HG02642 (cell line): ENCODE measurements around the gene NPAS2.

ENCODE experiments used
- ATAC-seq: cut with Tn5 transposase; IDR thresholded peaks from one replicate; pipeline ENCODE4 v1.9.1; 2021; ENCODE audit warnings: mild to moderate bottlenecking; ENCODE audit not compliant: unreplicated experiment, poor library complexity

The NPAS2 gene

GRCh38 chr2:101027852-101028251 is 207.9 kb downstream of the NPAS2 start:
- ATAC-seq = no peak

DNA sequence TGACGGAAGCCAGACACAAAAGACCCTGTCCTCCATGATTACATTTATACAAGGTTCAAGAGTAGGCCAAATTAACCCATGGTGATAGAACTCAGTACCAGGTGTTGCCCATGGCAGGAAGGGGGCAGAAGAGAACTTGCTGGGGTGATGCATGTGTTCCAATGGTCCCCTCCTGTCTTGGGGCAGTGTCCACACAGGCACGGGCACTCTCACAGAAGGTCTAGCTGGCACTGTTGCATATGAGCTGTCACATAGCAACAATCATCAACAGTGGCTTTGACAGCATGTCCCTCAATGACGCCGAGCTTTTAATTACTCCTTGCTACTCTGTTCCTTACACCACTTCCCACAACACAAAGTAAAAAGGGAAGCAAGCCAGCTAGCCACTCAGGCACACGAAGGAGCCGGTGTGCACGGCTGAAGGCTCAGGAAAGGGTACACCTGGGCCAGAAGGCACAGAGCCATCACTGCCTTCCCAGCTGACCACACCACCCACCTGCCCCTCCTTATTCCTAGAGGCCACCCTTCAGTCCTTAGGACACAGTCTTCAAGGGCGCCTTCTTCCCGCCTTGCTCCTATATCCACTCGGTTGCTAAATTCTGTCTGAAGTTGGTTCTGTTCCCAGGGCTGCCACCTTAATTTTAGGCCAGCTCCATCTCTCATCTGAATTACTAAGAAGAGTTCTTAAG is 211.1 kb downstream of the NPAS2 start:
- ATAC-seq = no peak

- no peak for ATAC-seq
Observed at GRCh38 chr2:101032084-101032776, 212.3 kb downstream of the NPAS2 start.

DNA sequence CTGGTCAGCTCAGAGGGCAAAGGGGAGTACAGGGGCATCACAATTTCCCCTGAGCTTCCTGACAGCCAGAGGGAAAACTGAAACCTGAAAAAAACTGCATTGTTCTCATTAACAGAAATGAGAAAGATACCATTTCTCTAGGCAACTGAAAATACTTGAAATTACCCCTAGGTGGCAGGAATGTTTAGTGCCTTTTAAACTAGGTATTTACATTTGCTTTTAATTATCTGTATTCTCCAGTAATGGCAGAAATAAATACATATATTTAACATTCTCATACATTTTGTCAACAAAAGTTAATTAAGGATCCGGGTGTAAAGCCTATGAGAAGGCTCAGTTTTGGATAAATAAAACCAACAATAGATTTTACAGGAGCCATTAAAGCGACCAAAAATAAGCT is 216.6 kb downstream of the NPAS2 start:
- ATAC-seq = no peak

- no peak for ATAC-seq
Observed at GRCh38 chr2:101037161-101037755, 217.3 kb downstream of the NPAS2 start.

DNA sequence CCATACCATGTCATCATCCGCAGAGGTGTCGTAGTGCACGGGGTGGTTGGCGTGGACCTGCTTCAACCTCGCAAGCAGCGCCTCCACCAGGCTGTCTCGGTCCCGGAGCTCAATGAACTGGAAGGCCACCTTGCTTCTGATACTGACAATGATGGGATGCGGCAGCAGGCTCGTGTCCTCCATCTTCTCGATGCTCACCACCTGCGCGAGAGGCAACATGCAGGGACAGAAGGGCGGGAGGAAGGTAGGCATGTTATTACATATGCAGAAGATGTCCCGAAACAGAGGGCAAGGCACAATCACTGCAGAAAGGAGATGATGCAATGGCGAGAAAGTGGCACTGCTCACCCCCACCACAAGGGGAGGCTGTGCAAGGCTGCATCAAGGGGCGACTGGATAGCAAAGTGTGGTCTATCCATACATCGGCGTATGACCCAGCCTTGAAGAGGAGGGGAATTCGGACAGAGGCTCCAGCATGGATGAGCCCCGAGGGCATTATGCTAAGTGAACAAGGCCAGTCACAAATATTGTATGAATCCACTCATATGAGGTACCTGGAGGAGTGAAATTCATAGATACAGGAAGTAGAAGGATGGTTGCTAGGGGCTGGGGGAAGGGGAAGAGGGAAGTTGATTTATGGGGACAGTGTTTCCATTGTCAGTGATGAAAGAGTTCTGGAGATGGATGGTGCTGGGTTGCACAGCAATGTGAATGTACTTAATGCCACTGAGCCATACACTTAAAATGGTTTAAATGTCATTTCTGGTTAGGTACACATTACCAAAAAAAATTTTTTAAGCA is 218.7 kb downstream of the NPAS2 start:
- ATAC-seq = no peak

DNA sequence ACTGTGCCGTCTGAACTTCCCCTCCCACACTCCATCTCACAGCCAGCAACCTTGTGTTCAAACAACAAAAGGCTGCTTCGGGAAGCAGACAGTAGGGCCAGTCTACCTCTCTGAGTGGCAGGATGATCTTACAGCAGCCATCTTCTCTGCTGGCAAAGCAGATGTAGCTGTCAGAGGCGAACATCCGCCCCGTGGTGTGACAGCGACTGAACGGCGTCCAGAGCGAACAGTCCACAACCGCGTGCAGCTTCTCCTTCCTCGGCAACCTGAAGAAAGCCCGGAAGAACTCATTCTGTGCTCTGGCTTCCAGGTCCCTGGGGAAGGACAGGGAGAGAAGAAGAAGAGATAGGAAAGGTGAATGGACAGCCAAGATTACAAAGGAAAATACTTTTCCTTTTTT is 220.1 kb downstream of the NPAS2 start:
- ATAC-seq = no peak

GRCh38 chr2:101040761-101041160 is 220.8 kb downstream of the NPAS2 start:
- ATAC-seq = no peak

- ATAC-seq = no peak
Observed at GRCh38 chr2:101041413-101041812, 221.5 kb downstream of the NPAS2 start.

GRCh38 chr2:101045330-101045729 is 225.4 kb downstream of the NPAS2 start:
- ATAC-seq = no peak
